ENCODE results near the gene SYT8.
A peak's percentile ranks its signal among the peaks of the same experiment; 100 is the strongest.

- TF ChIP-seq ZNF114 (CRISPR knock-in tag; IDR thresholded peaks at IDR 0.05) (no peak), REST (IDR thresholded peaks at IDR 0.05; ENCODE audit: unreplicated experiment) (no peak)
- TF ChIP-seq, protein P1, sequence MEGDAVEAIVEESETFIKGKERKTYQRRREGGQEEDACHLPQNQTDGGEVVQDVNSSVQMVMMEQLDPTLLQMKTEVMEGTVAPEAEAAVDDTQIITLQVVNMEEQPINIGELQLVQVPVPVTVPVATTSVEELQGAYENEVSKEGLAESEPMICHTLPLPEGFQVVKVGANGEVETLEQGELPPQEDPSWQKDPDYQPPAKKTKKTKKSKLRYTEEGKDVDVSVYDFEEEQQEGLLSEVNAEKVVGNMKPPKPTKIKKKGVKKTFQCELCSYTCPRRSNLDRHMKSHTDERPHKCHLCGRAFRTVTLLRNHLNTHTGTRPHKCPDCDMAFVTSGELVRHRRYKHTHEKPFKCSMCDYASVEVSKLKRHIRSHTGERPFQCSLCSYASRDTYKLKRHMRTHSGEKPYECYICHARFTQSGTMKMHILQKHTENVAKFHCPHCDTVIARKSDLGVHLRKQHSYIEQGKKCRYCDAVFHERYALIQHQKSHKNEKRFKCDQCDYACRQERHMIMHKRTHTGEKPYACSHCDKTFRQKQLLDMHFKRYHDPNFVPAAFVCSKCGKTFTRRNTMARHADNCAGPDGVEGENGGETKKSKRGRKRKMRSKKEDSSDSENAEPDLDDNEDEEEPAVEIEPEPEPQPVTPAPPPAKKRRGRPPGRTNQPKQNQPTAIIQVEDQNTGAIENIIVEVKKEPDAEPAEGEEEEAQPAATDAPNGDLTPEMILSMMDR (conservative IDR thresholded peaks at IDR 0.05; ENCODE audit: low read depth in 2 of 2): peak; percentile 36 to 59
Measured at GRCh38 chr11:1826552-1827094, 8.2 kb upstream of the SYT8 start.

All from GM23338 (cell line).